Keratinocyte (primary cell): ENCODE results near the gene GLIPR1L1.

Source experiments
- CTCF ChIP-seq, 3 experiments: IDR thresholded peaks in 1 of 3; conservative IDR thresholded peaks in 1 of 3; optimal IDR thresholded peaks in 1 of 3; 2 replicates in 2 of 3; 3 replicates in 1 of 3; pipeline versions ENCODE3 to v1.5.1; 2011; ENCODE audit warnings: low read length in 3 of 3, mild to moderate bottlenecking in 3 of 3, moderate library complexity in 2 of 3, control low read depth in 1 of 3, inconsistent platforms in 1 of 3; ENCODE audit not compliant: insufficient read depth in 2 of 3; ENCODE audit errors: extremely low read depth in 1 of 3
- EZH2 ChIP-seq: IDR thresholded peaks from one replicate; pipeline ENCODE4 v1.6.1; 2012; ENCODE audit warnings: inconsistent platforms, mild to moderate bottlenecking, low read length, moderate library complexity

GRCh38 chr12:75409830-75410229 is 75.4 kb downstream of the GLIPR1L1 start:
- TF ChIP-seq EZH2 (no peak), CTCF (optimal IDR thresholded peaks at IDR 0.05 in 1 of 3, IDR thresholded peaks at IDR 0.05 in 1 of 3, conservative IDR thresholded peaks at IDR 0.05 in 1 of 3; ENCODE audit: extremely low read depth in 1 of 3, insufficient read depth in 2 of 3, low read length in 3 of 3) (no peak)
